Measurements from ENCODE around the gene CLC.
"Not testable (repeated sequence)": the region's sequence is repeated elsewhere in the genome, so short reads cannot be mapped to it uniquely, and the experiment has no call there.

The CLC gene

DNA sequence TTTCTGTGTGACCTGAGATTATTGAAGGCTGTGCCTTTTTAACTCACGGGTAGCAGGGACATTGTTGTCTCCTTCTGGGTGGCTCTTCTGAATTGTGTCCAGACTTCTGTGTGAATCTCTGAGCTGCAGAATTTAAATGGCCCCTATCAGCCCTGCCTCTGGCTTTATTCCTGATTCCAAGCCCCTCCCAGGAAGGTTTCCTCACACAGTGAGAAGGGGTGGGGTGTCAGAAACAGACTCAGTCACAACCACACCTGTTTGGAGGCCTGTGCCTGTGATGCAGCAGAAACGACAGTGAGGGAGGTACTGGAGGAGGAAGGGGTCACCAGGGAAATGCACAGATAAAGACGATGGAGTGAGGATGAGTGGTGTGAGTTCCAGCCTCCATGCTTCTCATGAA, at the start of gene CLC:
CLC (minus strand) TSS at position 139 of the 400 bp plus-strand sequence; CDS start at position 62, 77 bp downstream.
- FAIRE-seq: no peak

DNA sequence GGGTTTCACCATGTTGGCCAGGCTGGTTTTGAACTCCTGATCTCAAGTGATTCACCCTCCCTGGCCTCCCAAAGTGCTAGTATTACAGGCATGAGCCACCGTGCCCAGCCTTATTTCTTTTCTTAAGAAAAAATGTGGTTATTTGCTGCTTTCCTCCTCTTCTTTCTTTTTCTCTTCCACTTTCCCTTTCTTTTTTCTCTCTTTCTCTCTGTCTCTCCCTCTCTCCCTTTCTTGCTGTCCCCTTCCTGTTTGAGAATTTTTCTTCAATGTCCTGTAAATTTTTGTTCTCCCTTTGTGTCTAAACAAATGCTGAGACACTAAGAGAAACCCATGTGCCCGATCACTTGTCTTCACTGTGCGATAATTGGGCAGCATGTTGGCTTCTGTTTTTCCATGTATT, 43.1 kb upstream of the CLC start:
- no peak for FAIRE-seq

DNA sequence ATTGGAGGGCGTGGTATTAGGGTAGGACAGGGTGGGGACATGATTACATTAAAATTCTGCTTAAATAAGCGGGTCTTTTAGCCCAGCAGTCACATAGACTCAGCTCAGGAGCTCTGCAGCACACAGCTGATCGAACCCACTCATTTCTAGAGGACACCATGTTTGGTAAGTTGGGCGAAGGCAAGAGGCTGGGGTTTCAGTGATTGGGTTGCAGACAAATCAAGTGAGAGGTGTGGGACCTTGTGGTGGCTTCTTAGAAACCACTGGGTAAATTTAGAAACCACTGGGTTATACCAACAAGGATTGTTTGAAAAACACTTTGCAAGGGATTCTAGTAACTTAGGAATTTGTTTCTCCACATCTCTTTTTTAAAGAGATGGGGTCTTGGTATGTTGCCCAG, 40.9 kb upstream of the CLC start, which contains the start of gene LEUTX:
LEUTX (plus strand) TSS at position 92 of the 400 bp plus-strand sequence; CDS start at position 159, 67 bp downstream.
- no peak for FAIRE-seq

DNA sequence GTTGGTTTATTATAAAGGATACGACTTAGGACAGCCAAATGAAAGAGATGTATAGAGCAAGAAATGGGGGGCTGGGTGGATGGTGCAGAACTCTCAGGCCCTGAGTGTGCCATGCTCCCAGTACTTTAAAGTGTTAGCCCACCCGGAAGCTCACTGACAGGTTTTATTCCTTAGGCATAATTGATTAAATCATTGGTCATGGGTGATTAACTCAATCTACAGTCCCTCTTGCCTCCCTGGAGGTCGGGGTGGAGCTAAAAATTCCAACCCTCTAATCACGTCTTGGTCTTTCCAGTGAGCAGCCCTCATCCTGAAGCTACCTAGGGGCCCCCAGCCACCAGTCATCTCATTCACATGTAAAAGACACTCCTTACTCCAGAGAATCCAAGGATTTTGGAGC, 31.0 kb upstream of the CLC start:
- no peak for FAIRE-seq

DNA sequence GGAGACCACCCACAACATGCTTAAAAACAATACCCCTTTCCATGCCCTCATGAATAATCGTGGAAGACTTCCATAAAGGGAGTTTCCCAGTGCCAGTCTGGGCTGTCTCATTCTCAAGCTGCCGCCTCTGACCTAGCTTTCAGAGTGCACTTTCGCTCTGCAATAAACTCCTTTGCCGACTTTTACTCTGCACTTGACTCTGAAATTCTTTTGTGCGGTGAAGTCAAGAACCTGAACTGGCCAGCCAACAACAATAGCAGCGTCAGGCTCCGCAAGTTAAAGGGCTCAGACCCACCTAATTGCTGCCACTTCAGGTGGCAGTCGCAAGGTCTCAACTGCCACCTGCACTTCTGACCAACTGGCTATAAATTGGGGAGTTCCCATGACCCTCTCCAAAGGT, 30.5 kb upstream of the CLC start:
- FAIRE-seq: no peak

DNA sequence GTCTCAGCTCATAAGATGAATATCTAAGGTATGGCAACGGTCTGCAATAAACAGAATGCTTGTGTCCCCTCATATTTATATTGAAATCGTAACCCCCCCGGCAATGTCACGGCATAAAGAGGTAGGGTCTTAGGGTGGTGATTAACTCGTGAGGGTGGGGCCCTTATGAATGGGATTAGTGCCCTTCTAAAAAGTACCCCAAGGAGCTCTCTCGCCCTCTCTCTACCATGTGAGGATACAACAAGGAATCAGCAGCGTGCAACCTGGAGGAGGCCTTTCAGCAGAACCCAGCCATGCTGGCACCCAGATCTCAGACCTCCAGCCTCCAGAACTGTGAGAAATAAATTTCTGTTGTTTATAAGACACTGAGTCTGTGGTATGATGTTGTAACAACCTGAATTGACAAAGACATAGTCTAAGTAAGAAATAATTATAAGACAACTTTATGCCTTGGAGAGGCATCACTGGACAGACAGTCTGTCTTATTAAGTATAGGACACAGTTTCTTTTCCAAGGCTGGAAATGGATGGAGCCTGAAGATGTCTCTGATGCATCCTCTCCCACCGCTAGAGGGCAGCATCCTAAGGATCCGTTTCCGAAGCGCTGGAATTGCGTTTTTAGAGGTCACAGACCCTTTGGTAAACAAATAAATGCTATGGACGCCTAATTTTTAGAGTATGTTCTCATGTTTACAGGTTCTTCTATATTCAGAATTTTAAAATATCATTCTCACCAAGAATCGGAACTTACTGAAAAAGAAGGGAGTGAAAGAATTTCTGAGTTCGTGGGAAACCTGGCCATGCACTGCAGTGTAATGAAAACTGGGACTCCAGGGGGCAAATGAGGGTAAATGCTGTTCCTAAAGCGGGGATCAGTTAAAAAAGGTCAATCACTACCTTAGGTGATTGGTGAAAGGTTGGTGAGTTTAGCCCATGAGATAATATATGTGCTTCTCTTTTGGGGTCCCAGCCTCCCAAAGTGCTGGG, 27.6 kb upstream of the CLC start:
- FAIRE-seq: no peak

DNA sequence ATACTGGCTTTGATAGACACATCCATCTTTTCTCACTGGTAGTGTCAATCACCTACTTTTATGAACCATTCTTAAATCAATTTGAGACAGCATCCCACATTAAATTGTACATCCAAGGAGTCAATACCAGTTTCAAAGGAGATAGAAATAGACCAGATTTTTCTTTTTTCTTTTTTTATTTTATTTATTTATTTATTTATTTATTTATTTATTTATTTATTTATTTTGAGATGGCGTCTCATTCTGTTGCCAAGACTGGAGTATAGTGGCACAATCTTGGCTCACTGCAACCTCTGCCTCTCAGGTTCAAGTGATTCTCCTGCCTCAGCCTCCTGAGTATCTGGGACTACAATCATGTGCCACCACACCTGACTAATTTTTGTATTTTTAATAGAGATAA, 24.0 kb upstream of the CLC start:
- not testable (repeated sequence) for FAIRE-seq

DNA sequence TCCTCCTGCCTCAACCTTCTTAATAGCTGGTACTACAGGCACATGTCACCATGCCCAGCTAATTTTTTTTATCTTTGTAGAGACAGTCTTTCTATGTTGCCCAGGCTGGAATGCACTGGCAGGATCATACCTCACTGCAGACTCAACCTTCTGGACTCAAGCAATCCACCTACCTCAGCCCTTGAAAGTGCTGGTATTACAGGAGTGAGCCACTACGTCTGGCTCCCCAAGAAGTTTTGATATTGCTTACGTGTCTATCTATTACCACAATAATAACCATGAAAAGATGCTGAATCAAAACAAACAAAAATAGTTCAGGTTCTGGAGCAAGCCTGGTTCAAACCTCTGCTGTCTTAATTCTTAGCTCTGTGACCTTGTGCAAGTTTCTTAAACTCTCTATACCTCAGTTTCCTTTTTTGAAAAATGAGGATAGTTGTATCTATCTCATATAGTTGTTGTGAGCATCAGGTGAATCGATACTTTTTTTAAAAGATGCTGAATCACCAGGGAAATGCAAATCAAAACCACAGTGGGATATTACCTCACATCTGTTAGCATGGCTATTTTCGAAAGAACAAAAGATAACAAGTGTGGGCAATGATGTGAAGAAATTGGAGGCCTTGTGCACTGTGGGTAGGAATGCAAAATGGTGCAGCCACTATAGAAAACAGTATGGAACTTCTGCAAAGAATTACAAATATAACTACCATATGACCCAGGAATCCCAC, 21.8 kb upstream of the CLC start:
- FAIRE-seq: no peak

DNA sequence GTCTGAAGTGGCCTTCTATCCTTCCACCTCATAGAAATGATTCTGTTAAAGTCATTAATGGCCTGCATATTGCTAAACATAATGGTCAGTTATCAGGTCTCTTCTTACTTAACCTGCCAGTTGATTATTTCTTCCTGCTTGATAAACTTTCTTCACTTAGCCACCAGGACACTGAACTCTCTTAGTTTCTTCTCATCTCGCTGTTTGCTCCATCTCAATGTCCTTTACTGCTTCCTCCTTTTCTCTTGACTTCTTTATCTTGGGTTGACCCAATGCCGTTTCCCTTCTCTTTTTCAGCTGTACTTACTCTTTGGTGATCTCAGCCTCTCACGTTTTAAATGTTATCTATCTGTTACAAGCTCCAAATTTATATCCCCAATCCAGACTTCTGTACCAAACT, 17.1 kb upstream of the CLC start:
- FAIRE-seq: no peak

DNA sequence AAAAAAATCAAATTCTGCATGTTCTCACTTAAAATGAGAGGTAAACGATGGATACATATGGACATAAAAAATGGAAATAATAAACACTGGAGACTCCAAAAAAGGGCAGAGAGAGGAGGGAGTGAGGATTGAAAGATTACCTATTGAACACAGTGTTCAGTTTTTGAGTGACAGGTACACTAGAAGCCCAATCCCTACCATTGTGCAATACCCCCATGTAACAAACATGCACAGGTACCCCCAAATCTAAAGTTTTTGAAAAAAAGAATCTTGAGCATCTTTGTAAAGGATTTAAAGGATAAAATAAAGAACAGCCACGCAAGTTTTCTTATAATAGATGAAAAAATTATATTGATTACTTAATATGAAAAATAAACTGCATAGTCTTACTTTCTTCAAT, 16.7 kb upstream of the CLC start:
- no peak for FAIRE-seq

DNA sequence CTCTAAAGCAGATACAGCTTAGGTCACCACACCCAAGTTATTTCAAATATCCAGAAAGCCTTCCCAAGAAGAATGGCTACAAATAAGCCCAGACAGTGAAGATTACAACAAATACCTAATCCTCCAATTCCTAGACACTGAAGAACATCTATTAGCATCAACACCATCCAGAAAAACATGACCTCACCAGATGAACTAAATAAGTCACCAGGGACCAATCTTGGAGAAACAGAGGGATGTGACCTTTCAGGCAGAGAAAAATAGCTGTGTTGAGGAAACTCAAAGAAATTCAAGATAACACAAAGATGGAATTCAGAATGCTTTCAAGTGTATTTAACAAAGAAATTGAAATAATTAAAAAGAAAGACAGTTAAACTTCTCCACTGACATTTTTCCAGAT, 15.0 kb upstream of the CLC start:
- no peak for FAIRE-seq

DNA sequence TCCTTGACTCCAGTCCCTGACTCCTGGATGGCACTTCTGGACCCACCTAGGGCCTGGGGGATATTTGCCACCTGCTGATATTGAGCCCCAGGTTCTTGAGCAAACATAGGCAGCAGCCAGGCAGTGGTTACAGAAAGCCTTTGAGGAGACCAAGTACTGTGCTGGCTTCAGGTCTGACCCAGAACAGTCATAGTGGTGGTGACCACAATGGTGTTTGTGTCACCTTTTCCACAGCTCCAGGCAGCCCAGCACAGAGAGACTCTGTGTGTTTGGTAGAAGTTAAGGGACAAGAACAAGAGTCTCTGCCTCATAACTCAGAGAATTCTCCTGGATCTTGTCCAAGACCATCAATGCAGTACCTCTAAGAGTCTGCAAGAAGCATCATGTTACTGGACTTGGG, 14.6 kb upstream of the CLC start:
- no peak for FAIRE-seq

DNA sequence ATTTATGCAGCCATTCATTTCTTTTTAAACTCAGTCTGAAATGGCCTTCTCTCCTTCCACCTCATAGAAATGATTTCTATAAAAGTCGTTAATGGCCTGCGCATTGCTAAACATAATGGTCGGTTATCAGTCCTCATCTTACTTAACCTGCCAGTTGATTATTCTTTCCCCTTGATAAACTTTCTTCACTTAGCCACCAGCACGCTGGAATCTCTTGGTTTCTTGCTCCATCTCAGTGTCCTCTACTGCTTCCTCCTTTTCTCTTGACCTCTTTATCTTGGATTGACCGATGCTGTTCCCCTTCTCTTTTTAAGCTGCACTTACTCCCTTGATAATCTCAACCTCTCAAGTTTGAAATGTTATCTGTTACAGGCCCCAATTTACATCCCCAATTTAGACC, 12.2 kb upstream of the CLC start:
- no peak for FAIRE-seq

DNA sequence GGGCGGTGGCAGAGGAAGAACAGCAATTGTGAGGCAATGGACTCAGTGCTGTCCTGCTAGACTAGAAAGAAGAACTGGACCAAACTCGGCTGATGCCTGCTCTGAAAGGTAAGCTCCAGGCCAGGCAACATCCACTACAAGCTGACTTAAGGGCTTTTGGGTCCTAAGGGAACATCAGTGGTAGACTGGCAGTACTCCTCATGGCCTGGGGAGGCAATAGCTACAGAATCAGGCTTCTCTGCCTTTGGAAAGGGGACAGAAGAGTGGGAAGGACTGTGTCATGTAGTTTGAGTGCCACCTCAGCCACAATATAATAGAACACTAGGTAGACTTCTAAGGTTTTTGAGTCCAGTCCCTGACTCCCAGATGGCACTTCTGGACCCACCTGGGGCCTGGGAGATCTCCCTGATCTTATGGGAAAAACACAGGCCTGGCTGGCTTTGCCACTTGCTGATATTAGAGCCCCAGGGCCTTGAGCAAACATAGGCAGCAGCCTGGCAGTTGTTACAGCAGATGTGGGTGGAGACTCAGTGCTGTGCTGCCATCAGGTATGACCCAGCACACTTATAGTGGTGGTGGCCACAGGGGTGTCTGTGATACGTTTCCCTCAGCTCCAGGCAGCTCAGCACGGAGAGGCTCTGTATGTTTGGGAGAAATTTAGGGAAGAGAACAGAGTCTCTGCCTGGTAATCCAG, 9.2 kb upstream of the CLC start:
- no peak for FAIRE-seq

DNA sequence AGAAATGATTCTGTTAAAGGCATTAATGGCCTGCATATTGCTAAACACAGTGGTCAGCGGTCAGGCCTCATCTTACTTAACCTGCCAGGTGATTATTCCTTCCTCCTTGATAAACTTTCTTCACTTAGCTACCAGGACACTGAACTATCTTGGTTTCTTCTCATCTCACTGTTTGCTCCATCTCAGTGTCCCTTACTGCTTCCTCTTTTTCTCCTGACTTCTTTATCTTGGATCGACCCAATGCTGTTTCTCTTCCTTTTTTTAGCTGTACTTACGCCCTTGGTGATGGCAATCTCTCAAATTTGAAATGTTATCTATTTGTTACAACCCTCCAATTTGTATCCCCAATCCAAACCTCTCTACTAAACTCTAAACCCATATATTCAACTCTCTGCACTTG, 7.8 kb upstream of the CLC start:
- FAIRE-seq: no peak

DNA sequence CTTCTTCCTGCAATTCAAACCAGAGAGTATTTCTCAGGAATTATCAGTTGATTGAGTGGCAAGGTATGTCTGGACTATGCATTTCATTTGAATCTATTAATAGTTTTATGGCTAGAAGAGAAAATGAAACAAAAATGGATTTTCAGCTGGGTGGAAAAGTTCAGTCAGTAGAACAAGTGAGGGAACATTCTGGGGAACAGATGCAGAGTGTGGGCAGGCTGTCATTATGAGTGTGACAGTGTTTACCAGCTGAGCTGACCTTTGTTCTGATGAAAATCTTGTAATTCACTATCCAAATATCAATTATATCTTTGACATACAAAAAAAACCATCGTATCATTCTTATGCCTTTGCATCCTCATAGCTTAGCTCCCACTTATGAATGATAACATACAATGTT, 2.6 kb upstream of the CLC start:
- FAIRE-seq: no peak

DNA sequence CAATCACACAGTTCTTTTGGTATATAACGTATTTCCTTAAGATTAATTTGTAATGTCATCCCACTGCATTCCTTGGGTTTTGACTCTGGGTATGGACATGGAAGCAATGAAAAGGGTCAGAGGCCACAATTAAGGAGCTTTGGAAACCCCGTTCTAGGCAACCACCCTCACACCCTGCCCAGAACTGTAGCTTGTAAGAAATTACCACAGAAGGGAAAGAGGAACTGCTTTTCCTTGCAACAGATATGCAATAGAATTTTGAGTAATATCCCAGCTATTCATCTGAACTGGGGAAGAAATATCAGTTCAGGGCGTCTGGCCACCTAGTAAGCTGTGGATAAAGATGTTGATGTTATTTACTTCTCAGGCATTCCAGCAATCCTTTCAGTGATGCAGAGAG, 985 bp upstream of the CLC start:
- no peak for FAIRE-seq

DNA sequence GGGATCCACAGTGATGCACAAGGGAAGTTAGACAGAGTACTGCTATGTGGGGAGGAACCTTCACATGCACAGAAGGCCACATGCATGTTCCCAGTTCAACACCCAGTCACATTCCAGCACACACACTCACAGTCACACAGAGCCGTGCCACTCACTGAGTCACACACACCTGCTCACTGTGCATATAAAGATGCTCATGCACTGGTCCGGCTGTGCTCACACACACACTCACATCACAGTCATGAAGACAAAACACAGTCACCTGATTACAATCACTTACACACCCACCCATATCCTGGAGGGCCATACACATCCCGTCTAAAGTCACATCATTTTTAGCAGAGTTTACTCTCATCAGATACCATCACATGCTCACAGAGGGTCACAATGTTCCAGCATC, 478 bp downstream of the CLC start:
- FAIRE-seq: no peak

DNA sequence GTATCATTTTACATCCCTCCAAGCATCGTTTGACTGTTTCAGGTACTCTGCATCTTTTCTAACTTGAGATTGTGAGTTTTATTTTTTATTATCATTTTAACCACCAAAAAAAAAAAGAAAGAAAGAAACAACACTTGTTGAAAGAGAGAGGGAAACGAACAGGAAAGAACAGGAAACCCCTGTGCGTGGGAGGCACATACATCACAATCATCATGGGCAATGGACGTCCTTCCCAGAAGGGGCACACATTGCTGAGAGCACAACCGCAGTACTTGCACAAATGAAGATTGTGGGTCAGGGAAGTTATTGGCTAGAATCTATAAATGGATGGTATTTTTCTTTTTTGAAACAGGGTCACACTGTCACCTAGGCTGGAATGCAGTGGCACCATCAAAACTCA, 1.7 kb downstream of the CLC start:
- no peak for FAIRE-seq

DNA sequence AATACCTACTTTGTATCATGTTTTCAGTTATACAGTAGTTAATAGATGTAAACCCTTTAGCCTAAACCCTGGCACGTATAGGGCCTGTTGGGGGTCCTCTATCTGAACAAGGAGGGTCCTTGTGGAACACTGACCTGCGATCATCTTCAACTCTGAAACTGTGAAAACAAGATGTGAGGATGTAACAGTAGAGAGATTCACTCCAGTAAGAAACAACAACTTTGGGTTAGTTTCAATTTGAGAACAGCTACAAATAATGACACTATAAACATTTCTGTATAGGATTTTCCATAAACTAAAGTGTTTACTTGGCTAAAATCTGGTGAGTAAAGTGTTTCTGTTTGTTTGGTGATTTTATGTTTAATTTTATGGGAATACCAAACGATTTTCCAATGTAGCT, 2.1 kb downstream of the CLC start:
- FAIRE-seq: no peak

DNA sequence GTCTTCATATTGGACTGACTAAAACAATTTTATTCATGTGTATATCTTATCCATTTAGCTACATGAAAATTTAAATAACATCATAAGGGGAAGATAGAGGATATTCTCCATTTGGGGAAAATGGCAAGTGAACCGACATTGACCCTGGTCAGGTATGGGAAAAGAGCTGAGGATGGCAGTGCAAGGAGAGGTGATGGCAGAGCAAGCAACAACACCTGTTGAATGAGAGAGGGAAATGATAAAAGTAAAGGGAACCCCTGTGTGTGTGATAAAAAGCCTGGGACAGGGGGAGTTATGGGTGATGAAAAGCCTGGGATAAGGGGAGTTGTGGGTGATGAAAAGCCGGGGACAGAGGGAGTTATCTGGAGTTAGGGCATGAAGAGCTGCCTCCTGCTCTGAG, 4.0 kb downstream of the CLC start:
- no peak for FAIRE-seq

DNA sequence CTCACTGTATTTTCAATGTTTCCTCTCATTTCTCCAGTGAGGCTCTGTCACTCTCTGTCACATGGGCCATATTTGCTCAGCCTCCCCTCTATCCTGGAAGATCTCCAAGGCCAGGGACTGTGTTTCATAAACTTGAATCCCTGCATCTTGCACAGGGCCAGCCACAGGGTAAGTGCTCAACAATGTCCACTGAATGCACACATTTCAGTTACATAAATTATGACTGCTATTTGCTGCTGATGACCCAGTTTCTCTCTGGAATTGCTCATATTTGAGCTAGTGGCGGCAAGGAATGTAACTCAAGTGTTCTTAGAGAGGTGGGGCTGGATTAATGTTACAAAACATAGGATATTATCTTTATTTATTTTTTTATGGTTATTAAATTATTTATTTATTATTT, 6.1 kb downstream of the CLC start:
- FAIRE-seq: no peak

DNA sequence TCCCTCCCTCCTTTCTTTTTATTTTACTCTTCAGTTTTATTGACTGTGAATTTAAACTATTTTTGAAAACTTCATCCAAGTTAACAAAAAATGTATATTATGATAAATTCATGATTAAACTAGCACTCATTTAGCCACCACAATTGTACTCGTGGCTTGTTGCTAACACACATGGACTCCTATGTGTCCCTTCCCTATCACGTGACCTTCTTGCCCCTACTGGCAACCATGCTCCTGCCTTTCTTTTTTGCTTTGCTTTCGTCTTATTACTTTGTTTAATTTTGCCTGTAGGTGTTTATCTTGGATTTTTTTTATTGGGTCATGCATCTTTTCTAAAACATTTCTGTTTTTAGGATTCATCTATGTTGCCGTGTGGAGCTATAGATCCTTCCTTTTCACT, 8.2 kb downstream of the CLC start:
- FAIRE-seq: no peak
